ENCODE results near the gene TBL1X.
A peak's percentile ranks its signal among the peaks of the same experiment; 100 is the strongest.
"Not testable (repeated sequence)": the region's sequence is repeated elsewhere in the genome, so short reads cannot be mapped to it uniquely, and the experiment has no call there.

Gene TBL1X

DNA sequence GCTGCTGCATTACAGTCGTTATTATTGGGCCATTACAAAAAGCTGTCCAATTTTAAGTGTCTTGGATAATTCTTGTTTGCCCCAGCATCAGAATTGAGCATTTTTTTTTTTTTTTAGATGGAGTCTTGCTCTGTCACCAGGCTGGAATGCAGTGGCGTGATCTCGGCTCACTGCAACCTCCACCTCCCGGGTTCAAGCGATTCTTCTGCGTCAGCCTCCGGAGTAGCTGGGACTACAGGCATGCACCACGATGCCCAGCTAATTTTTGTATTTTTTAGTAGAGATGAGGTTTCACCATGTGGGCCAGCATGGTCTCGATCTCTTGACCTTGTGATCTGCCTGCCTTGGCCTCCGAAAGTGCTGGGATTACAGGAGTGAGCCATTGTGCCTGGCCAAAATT is 71.3 kb downstream of the TBL1X start:
- DNase-seq (ENCODE audit: low read depth), result not testable (repeated sequence)

- no peak for DNase-seq (ENCODE audit: low read depth)
Measured at GRCh38 chrX:9537781-9538180, 72.9 kb downstream of the TBL1X start.

DNA sequence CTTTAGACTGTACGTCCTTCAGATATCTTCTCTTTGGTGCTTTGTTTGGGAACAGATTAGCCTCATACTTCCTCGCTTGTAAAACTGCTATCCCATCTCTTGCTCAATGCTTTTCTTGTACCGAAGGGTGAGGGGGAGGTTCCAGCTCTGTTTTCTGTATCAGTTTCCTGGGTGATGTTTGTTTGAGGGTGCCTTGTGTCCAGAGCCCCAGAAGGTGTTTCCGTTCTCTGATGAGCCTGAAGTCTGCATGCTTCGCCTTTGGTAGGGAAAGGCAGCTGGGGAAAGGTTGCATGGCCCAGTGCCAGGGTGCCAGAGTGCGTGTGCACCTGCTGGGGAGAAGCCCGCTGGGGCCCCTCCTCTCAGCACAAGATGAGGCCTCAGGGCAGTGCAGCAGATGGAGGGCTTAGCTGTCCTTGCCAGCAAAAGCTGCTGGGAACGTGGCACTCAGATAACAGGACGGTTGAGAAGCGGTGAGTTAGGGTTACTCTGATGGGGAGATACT is 73.7 kb downstream of the TBL1X start:
- no peak for DNase-seq (ENCODE audit: low read depth)

DNA sequence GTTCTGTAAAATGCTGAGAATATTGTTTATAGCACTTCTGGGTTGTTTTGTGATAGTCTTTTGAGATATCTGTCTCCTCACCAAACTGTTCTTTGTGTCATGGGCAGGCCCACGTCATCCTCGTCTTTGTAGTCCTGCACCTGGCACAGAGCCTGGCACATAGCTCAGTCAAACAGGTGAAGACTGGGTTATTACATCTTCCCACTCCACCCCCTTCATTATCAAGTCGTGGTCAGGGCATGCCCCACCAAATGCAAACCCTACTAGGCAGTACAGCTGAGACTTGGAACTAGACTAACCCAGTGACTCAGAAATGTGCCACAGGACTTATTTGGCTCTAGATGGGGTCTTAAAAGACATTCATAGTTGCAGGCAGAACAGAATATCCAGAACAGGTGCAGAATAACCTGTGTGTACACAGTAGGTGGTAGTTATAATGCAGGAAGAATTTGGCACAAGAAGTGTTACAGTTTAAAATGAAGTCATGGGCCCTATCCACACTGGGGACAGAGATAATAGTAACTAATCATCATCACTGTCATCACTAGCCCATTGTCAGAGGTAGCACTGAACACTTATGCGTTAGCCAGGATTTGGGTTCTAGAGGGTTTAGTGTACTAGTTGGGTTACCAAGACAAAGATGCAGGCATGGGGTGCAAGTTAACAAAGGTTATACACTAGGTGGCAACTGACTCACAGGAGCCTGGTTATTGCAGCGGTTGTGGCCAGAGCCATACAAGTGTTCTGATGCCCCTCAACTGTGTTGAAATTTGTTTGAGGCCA is 74.9 kb downstream of the TBL1X start:
- DNase-seq (ENCODE audit: low read depth), result no peak

- DNase-seq (ENCODE audit: low read depth), result no peak
Measured at GRCh38 chrX:9542106-9542760, 77.4 kb downstream of the TBL1X start.

- DNase-seq (ENCODE audit: low read depth), result no peak
Measured at GRCh38 chrX:9542761-9543111, 77.9 kb downstream of the TBL1X start.

- DNase-seq (ENCODE audit: low read depth), result no peak
Measured at GRCh38 chrX:9555354-9555753, 90.5 kb downstream of the TBL1X start.

GRCh38 chrX:9557091-9557490 is 92.2 kb downstream of the TBL1X start:
- no peak for DNase-seq (ENCODE audit: low read depth)

GRCh38 chrX:9557521-9557920 is 92.7 kb downstream of the TBL1X start:
- DNase-seq (ENCODE audit: low read depth), result no peak

GRCh38 chrX:9558615-9559014 is 93.8 kb downstream of the TBL1X start:
- no peak for DNase-seq (ENCODE audit: low read depth)

- no peak for DNase-seq (ENCODE audit: low read depth)
Measured at GRCh38 chrX:9560219-9560618, 95.4 kb downstream of the TBL1X start.

DNA sequence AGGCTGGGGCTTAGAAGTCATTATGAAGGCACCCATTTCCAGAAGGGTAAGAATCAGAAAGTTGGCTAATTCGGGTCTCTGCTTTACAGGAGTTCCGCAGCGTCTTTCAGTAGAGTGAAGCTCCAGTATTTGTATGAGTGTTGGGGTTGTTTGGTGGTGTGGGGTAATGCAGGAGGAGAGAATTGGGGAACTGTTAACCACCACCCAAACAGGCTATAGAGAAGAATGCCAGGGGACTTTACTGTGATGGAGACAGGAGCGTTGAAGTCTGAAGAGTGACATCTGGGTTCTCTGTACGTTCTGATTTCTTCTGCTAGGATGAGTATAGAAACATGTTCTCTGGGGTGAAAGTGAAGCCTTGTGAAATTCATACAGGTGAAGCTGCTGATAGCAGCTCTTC is 96.3 kb downstream of the TBL1X start:
- no peak for DNase-seq (ENCODE audit: low read depth)

GRCh38 chrX:9562851-9563250 is 98.0 kb downstream of the TBL1X start:
- DNase-seq (ENCODE audit: low read depth), result no peak

GRCh38 chrX:9566150-9566621 is 101.3 kb downstream of the TBL1X start:
- peak; percentile 1 for DNase-seq (ENCODE audit: low read depth)

DNA sequence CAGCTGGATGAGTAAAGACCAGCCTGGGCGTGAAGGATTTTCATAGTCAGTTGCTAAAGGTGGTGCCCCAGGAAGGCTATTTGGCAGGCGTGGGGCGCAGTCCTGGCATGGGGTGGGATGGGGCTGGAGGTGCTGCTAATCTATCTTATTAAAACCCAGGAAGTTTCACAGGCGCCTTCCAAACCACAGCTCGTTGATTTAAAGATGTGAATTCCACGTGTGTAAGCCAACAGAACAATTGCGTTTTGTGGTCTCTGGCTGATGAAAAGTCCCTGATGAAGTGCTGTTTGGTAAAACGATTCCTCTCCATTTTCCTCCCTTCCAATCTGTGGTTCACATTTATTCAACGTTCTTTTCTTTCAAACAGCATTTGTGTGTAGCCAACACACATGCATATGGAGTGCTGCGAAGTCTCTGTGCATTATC is 105.0 kb downstream of the TBL1X start:
- no peak for DNase-seq (ENCODE audit: low read depth)

- DNase-seq (ENCODE audit: low read depth), result no peak
Measured at GRCh38 chrX:9573282-9574106, 108.6 kb downstream of the TBL1X start.

DNA sequence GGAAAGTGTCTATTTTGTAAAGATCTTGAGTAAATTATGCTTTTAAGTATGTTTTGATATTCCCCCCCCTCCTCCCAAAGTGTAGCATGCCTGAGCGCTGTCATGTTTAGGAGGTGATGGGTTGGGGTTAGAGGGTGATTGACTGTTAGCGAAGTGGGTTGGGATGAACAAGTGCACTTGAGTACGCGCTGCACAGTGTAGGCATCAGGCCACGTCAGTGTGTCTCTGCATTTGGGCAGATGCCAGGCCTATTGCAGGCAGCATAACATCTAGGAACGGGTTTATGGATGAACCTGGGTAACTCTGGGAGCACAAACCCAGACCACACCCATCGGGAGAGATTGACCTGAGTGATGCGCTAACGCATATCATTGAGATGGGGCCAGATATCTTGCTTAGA is 111.2 kb downstream of the TBL1X start:
- DNase-seq (ENCODE audit: low read depth), result no peak

DNA sequence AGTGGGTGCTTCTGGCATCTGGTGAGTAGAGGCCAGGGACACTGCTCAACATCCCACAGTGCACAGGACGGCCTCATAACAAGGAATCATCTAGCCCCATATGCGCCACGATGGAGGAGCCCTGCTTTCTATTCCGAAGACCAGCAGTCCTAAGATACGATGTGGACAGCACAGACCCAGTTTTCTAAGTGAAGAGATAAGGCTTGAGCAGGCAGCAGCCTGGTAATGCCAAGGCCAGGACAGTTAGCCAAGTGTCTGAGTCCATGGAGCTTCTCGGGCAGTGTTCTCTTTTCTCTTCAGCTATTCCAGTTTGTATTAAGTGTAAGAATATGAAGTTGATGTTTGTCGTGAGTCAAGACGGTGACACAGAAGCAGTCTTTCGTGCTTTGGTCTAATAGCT is 112.7 kb downstream of the TBL1X start:
- no peak for DNase-seq (ENCODE audit: low read depth)

- DNase-seq (ENCODE audit: low read depth), result no peak
Measured at GRCh38 chrX:9578083-9578779, 113.4 kb downstream of the TBL1X start.

- DNase-seq (ENCODE audit: low read depth), result no peak
Measured at GRCh38 chrX:9581771-9582385, 117.0 kb downstream of the TBL1X start.

GRCh38 chrX:9582956-9583355 is 118.1 kb downstream of the TBL1X start:
- DNase-seq (ENCODE audit: low read depth), result no peak

- no peak for DNase-seq (ENCODE audit: low read depth)
Measured at GRCh38 chrX:9586992-9587392, 122.1 kb downstream of the TBL1X start.

Data from stimulated activated CD4-positive, alpha-beta T cell treated with anti-CD3 and anti-CD28 coated beads, Interleukin-2, amount 100 ng/mL, for 4 hours (primary cell).